Spleen (tissue), 7 donors: Measurements from ENCODE around the gene SAMD15.

Experiments
- POLR2A ChIP-seq, 3 donors: fragments of 450-650 bp; IDR thresholded peaks; one replicate each; pipeline ENCODE4 v1.5.1; 2017; ENCODE audit warnings: antibody characterized with exemption in 3 of 3, mild to moderate bottlenecking in 1 of 3
- POLR2AphosphoS5 ChIP-seq, 3 donors: sonication (generic); formaldehyde crosslinking; IDR thresholded peaks; one replicate each; pipeline ENCODE4 v1.5.1; 2017; ENCODE audit warnings: antibody characterized with exemption in 3 of 3
- TF ChIP-seq, protein P1 (sequence below), 11 experiments: fragments of 200-600 bp in 7 of 11; fragments of 450-650 bp in 4 of 11; sonication (generic) in 4 of 11; IDR thresholded peaks in 8 of 11; conservative IDR thresholded peaks in 3 of 11; 1 replicate in 7 of 11; 2 replicates in 4 of 11; pipeline versions ENCODE4 v1.4.0 to v1.8.0; 2016 to 2021; ENCODE audit warnings: antibody characterized with exemption in 11 of 11, inconsistent platforms in 4 of 11, mild to moderate bottlenecking in 1 of 11
- donor health status: DM: no; HTN: no; CAD: no; lungs with moderate emphysema.
- donor health status: DM: no; HTN: no; CAD: no.
- donor health status: DM: no; HTN: no; CAD: no.

DNA sequence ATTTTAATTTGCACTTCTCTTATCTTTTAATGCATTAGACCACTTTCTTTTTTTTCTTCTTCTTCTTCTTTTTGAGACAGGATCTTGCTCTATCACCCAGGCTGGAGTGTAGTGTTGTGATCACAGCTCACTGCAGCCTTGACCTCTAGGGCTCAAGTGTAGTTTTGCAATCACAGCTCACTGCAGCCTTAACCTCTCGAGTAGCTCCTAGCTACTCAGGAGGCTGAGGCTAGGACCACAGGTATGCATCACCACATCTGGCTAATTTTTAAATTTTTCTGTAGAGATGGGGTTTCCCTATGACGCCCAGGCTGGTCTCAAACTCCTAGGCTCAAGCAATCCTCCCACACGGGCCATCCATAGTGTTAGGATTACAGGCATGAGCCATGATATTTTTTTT is 13.0 kb upstream of the SAMD15 start:
- TF ChIP-seq, protein P1, sequence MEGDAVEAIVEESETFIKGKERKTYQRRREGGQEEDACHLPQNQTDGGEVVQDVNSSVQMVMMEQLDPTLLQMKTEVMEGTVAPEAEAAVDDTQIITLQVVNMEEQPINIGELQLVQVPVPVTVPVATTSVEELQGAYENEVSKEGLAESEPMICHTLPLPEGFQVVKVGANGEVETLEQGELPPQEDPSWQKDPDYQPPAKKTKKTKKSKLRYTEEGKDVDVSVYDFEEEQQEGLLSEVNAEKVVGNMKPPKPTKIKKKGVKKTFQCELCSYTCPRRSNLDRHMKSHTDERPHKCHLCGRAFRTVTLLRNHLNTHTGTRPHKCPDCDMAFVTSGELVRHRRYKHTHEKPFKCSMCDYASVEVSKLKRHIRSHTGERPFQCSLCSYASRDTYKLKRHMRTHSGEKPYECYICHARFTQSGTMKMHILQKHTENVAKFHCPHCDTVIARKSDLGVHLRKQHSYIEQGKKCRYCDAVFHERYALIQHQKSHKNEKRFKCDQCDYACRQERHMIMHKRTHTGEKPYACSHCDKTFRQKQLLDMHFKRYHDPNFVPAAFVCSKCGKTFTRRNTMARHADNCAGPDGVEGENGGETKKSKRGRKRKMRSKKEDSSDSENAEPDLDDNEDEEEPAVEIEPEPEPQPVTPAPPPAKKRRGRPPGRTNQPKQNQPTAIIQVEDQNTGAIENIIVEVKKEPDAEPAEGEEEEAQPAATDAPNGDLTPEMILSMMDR (IDR thresholded peaks at IDR 0.05 in 8 of 11, conservative IDR thresholded peaks at IDR 0.05 in 3 of 11): no peak
- TF ChIP-seq POLR2A (IDR thresholded peaks at IDR 0.05) (no peak), POLR2AphosphoS5 (IDR thresholded peaks at IDR 0.05) (no peak)
